HTERT RPE-1 (cell line): ENCODE data around the gene HBE1.
"Not testable (repeated sequence)": the region's sequence is repeated elsewhere in the genome, so short reads cannot be mapped to it uniquely, and the experiment has no call there.

Source experiments
- in situ Hi-C: fragments of 300-500 bp; cut with MboI; formaldehyde crosslinking; loops from 4 replicates; pipeline ENCODE4 v1.14.3; 2020; ENCODE audit warnings: low sequenced_read_pairs

HBE1 gene

GRCh38 chr11:5253440-5253839 is 16.3 kb downstream of the HBE1 start:
- in situ Hi-C loops: not testable (repeated sequence)

GRCh38 chr11:5252919-5253265 is 16.9 kb downstream of the HBE1 start:
- in situ Hi-C loops: no loop called here

- in situ Hi-C loops: no loop called here
Observed at GRCh38 chr11:5252192-5252918, 17.4 kb downstream of the HBE1 start.

DNA sequence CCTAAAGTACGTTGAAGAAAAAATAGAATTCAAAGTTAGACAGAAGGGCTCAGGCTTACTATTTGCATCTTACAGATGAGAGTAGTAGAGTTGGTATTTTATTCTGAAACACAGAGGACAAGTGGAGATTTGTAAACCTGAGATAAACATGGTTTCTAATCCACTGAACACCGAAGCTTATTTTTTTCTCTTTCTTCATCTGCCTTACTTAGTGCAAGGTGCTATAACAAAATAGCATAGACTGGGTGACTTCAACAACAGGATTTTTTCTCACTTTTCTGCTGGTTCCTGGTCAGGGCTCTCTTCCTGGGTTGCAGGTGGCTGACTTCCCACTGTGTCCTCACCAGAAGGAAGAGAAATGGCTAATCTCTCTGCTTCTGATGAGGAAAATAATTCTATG is 18.0 kb downstream of the HBE1 start:
- in situ Hi-C loops: no loop called here

DNA sequence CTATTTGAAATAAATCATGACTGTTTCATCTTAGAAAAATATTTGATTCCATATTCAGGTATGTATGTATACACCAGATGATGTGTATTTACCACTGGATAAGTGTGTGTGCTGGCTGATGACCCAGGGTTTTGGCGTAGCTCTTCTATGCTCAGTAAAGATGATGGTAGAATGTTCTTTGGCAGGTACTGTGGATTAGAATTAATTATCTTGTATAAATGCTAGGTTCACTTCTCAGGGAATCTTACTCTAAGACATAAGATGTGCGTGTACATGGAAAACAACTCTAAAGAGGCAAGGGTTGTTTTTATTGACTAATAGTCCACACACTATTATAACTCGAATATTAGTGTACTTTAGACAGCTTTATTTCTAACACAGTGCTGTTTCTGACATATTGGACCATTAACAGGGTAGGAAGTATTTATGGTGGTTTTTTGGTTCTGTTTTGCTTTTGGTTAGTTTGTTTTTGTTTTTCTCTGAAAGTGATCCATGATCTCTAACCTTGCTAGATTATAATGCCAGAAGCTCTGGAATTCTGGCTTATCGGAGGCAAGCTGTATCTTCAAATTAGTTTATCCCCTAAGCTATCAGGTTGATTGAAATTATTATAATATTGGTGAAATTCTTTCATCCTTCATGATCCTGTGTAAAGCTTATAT is 19.1 kb downstream of the HBE1 start:
- in situ Hi-C loops: no loop called here

GRCh38 chr11:5249807-5250396 is 19.8 kb downstream of the HBE1 start, which contains the start of gene HBG1:
TSS of gene HBG1 (minus strand) at chr11:5249857. CDS start at chr11:5249804, 53 bp downstream.
- in situ Hi-C loops: not testable (repeated sequence)

DNA sequence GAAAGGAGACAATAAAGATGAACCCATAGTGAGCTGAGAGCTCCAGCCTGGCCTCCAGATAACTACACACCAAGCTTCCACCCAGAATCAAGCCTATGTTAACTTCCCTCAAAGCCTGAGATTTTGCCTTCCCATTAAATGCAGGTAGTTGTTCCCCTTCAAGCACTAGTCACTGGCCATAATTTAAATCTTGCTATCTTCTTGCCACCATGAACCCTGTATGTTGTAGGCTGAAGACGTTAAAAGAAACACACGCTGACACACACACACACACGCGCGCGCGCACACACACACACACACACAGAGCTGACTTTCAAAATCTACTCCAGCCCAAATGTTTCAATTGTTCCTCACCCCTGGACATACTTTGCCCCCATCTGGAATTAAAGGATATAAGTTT is 21.2 kb downstream of the HBE1 start:
- in situ Hi-C loops: not testable (repeated sequence)

DNA sequence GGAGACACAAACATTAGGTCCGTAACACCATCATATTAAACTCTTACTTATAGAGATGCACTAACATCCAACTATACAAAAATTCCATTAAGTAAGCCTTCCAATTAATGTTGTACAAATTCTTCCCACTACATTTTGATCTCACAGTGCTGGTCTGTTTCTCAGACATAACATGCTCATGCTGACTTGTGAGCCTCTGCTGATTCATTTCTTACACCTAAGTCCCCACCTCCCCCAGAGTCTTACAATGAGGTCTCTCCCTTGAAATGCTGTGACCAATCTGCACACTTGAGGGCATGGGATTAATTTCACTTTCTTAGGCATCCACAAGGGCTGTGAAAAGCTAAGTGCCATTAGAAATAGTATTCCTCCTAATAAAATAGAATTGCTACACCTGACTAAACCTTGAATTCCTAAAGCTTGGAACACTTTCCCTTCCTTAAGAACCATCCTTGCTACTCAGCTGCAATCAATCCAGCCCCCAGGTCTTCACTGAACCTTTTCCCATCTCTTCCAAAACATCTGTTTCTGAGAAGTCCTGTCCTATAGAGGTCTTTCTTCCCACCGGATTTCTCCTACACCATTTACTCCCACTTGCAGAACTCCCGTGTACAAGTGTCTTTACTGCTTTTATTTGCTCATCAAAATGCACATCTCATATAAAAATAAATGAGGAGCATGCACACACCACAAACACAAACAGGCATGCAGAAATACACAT is 22.1 kb downstream of the HBE1 start:
- in situ Hi-C loops: no loop called here

- in situ Hi-C loops: no loop called here
Observed at GRCh38 chr11:5246772-5247471, 22.8 kb downstream of the HBE1 start.

DNA sequence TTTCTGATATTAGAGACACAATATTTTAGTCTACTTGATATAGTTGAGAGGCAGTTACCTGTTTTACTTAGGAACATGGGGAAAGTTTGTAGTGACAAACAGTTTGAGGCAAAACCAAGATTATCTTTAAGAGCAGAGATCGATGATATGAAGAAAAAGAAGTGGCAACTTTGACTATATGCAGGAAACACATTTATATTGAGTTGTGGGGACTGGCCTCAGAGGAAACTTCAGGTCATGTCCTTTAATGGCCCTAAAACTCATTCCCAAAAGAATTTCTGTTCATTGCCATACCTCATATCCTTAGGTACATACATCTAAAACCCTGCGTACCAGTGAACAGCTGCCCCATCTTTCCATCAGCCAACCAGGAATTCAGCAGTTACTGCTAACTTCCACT is 24.6 kb downstream of the HBE1 start:
- in situ Hi-C loops: no loop called here

GRCh38 chr11:5243816-5244180 is 25.9 kb downstream of the HBE1 start:
- in situ Hi-C loops: no loop called here

GRCh38 chr11:5242933-5243815 is 26.6 kb downstream of the HBE1 start:
- in situ Hi-C loops: no loop called here

DNA sequence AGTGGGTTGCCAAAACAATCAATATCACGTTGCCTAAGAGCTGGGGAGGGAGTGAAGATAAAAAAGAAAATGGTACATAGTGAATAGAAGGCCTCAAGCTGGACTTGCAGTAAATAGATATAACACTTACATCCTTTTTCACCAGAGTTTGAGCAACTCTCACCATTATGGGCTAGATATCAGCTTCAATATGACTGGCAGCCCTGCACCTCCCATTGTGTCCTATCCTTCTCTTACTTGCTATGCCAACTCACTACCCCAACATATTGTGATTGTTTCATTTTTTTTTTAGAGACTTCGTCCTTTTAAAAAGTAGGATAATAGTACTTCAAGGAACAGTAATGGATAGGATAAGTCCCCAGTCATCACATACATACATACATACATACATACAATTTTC is 27.5 kb downstream of the HBE1 start:
- in situ Hi-C loops: no loop called here

GRCh38 chr11:5241458-5241857 is 28.3 kb downstream of the HBE1 start:
- in situ Hi-C loops: no loop called here

GRCh38 chr11:5240458-5240857 is 29.3 kb downstream of the HBE1 start:
- in situ Hi-C loops: no loop called here

GRCh38 chr11:5240056-5240455 is 29.7 kb downstream of the HBE1 start:
- in situ Hi-C loops: no loop called here

GRCh38 chr11:5239046-5239445 is 30.7 kb downstream of the HBE1 start:
- in situ Hi-C loops: no loop called here

DNA sequence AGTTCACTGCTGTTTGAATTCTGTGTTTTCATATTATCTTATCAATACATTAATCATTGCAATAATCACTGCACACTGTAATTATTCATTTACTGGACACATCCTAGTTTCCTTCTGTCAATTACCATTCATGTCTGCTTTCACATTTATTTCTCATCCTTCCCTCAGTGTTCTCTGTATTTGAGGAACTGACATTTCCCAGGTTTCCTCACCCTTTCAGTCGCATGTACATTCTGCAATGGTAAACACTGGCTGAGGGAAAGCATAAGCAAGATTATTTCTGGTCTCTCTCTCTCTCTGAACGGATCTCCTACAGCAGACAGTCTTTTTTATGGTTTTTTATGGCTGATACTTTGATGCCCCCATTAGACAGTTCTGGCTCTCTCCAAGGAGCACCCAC is 31.3 kb downstream of the HBE1 start:
- in situ Hi-C loops: no loop called here

- in situ Hi-C loops: no loop called here
Observed at GRCh38 chr11:5237420-5237819, 32.3 kb downstream of the HBE1 start.
